Stimulated activated CD4-positive, alpha-beta T cell treated with anti-CD3 and anti-CD28 coated beads, TNF-alpha, amount 100 ng/mL, for 4 hours (primary cell): Measurements from ENCODE around the gene MICAL3.
"Not testable (repeated sequence)": the region's sequence is repeated elsewhere in the genome, so short reads cannot be mapped to it uniquely, and the experiment has no call there.

Experiments
- DNase-seq, 3 experiments: peaks; one replicate each; pipeline ENCODE4 v3.0.0-alpha.2; 2020; ENCODE audit warnings: low read depth in 3 of 3

Gene MICAL3

DNA sequence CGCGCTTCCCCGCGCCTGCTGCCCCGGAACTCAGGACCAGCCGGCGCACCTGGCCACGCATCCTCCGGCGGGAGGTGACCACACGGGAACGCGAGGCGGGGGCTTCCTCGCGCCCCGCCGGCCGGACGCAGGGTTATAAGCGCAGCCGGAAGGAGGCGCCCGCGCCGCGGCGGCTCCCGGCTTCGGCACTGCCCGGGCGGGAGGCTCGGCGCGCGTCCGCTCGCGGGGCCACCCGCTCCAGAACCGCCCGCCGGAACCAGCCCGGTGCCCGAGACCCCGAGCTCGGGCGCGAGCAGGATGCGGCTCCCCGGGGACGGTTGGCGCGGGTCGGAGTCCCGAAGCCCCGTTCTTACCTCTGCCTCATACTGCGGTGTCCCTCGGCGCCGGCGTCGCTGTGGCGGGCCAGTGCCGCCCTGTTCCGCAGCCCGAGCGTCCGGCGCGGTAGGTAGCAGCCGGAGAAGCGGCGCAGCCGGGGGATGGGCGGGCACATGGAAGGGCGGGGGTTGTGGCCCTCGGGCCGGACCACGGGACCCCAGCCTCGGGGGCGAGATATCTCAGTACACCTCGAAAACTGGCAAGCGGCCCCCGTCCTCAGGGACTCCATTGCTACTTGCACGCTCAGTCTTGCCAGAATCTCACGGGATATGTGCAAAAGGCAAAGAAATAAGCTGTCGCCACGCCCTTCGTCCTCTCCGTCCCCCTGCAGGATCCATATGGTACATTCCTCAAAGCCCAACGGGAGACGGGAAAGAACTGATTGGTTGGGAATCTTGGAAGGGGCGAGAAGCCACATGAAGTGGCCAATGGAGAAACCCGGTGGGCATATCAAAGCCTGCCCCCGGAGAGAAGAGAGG, 23.1 kb downstream of the MICAL3 start:
- DNase-seq, result peak in 2 of 3 experiments; percentile 33 to 54

- DNase-seq, result no peak
These were observed 23.8 kb downstream of the MICAL3 start for GRCh38 chr22:18000441-18001039.

DNA sequence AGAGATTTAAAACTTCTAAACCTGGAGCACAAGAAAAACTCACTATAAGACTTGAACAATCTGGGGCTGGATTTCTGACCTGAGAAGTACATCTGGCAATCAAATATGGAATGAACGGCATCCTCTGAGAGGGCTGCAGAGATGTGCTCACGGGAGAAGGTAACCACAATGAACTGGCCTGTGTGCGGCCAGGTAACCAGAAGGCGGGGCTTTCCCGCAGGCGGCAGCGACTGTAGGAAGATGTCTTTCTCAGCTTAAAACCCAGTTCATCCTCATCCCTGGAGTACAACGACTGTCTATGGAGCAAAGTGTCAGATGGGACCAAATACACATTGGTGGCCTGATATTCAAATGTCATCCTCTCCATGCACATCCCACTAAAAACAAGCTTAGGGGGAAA, 24.5 kb downstream of the MICAL3 start:
- DNase-seq, result no peak

- DNase-seq, result no peak
These were observed 25.4 kb downstream of the MICAL3 start for GRCh38 chr22:17998913-17999312.

- no peak for DNase-seq
These were observed 26.9 kb downstream of the MICAL3 start for GRCh38 chr22:17997456-17997855.

DNA sequence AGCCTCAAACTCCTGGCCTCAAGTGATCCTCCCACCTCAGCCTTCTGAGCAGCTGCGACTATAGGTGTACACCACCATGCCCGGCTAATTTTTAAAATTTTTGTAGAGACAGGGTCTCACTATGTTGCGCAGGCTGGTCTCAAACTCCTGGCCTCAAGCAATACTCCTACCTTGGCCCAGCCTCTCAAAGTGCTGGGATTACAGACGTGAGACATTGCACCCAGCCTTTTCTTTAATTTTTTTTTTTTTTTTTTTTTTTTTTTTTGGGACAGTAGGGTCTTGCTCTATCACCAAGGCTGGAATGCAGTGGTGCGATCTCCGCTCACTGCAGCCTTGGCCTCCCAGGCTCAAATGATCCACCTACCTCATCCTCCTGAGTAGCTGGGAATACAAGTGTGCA, 29.1 kb downstream of the MICAL3 start:
- DNase-seq, result not testable (repeated sequence)

GRCh38 chr22:17994424-17995108, 29.8 kb downstream of the MICAL3 start:
- DNase-seq, result no peak

- not testable (repeated sequence) for DNase-seq
These were observed 31.4 kb downstream of the MICAL3 start for GRCh38 chr22:17992976-17993375.

DNA sequence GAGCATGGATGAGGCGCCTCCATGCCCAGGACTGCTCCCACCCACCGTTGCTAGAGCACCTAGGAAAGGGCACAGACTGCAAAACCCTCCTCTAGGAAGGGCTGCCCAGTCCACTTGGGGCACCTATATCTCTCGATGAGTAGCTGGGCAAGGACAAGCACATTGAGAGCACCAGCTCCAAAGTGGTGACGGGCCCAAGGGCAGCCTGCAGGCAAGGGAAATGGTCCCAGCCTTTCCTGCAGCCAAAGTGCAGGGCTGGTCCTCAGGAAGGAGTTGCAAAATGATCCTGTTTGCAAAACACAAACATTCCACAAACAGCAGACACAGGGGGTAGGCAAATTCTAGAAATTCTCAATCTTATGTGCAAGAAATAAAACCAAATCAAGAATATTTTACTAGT, 32.4 kb downstream of the MICAL3 start:
- DNase-seq, result not testable (repeated sequence)

- no peak for DNase-seq
These were observed 33.4 kb downstream of the MICAL3 start for GRCh38 chr22:17990942-17991341.

DNA sequence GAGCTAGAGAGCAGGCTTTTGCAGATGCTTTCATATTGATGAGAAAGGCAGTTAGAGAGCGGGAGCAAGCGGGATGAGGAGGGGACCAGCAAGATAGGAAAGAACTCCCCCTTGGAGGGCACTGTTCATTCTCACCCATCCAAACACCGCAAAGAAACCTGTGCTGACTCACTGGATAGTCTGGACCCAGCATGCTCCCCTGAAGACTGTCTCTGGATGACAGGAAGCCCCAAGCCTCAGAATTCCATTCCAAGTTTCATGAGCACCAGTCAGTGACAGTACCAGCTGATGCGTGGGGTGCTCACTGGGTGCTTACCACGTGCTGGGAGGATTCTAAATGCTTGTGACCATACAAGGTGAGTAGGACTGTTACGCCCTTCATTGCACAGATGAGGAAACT, 34.2 kb downstream of the MICAL3 start:
- no peak for DNase-seq

GRCh38 chr22:17988800-17989513, 35.4 kb downstream of the MICAL3 start:
- no peak for DNase-seq

DNA sequence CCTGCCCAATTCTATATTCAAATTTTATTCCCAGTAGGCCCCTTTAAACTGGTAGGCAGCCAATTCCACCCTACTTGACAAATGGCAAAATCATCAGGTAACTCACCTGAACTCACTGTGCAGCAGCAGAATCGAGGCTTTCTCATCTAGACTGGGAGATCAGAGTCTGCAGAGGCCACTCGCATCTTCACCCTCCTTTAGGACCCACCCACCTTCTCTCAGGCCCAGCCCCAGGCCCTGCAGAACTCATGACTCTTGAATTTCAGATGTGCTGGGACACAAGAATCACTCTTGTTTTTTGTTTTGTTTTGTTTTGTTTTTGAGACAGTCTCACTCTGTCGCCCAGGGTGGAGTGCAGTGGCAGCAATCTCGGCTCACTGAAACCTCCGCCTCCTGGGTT, 38.8 kb downstream of the MICAL3 start:
- DNase-seq, result no peak

GRCh38 chr22:17985071-17985470, 39.3 kb downstream of the MICAL3 start:
- DNase-seq, result not testable (repeated sequence)

- no peak for DNase-seq
These were observed 40.2 kb downstream of the MICAL3 start for GRCh38 chr22:17984114-17984513.

GRCh38 chr22:17982572-17983141, 41.7 kb downstream of the MICAL3 start:
- no peak for DNase-seq

GRCh38 chr22:17981497-17981896, 42.9 kb downstream of the MICAL3 start:
- no peak for DNase-seq

DNA sequence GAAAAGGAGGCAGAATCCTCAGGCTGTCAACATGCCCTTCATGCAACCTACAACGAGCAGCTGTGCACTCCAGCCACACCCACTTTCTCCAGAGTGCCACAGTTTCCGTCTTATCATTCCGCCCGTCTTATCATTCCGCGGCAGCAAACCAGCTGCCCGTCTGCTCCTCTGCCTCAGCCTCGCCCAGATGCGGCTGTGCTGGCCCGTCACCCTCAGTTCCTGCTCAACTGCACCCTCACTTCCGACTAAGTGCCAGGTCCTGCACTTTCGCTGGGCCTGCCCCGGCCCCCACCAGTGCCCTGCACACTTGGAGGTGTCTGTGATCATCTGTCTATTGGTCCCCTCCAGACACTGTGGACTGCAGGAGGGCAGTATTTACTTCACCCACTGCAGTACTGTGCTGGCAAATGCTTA, 43.7 kb downstream of the MICAL3 start:
- no peak for DNase-seq

DNA sequence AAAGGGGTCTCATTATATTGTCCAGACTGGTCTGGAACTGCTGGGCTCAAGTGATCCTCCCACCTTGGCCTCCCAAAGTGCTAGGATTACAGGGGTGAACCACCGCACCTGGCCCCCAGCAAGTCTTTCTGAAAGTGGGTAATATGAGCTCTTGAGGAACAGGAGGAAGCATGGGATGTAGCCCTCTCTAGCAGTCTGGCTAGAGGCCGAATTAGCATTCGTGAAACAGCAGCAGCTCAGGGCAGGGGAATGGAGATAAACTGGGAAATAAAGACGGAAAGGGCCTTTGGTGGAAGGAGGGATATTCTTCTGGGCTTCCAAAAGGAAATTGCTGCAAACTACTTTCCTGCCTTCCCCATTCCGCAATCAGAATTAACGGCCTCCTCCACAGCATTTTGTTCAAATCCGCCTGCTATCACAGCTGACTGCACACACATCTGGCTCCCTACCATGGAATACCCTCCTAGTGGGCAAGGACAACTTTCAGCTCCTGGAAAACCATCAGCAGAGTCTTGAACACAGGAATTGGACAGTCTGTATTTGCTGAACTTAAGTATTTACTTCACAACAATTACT, 44.3 kb downstream of the MICAL3 start:
- no peak for DNase-seq

- no peak for DNase-seq
These were observed 46.3 kb downstream of the MICAL3 start for GRCh38 chr22:17978027-17978426.

GRCh38 chr22:17977371-17977770, 47.0 kb downstream of the MICAL3 start:
- DNase-seq, result no peak
